Neural cell (in vitro differentiated cells): ENCODE measurements around the gene TBCK. TPM values are rescaled to one million over a fixed set of nuclear protein-coding genes. Genes with fewer than 3 reads are reported as not detected.

ENCODE experiments used
- H2AFZ ChIP-seq: fragments of 200-600, 300-800 bp; sonication (generic), shearing (Covaris generic); 2 replicates; pipeline ENCODE4 v1.6.0; 2014; ENCODE audit warnings: low read depth, mild to moderate bottlenecking, antibody characterized with exemption, low read length, moderate library complexity
- H3F3A ChIP-seq: fragments of 200-600 bp; shearing (Covaris generic); 2 replicates; pipeline ENCODE4 v1.6.1; 2016; ENCODE audit warnings: mild to moderate bottlenecking, moderate library complexity, mixed read lengths, antibody characterized with exemption, low read length; ENCODE audit not compliant: insufficient read depth, poor library complexity, severe bottlenecking
- H3K27ac ChIP-seq: fragments of 200-600, 300-800 bp; sonication (generic), shearing (Covaris generic); 2 replicates; pipeline ENCODE4 v1.5.1; 2014; ENCODE audit warnings: mild to moderate bottlenecking, low read length, moderate library complexity
- H3K27me3 ChIP-seq: fragments of 300-800, 200-600 bp; sonication (generic), shearing (Covaris generic); 2 replicates; pipeline ENCODE4 v1.6.0; 2014; ENCODE audit warnings: mild to moderate bottlenecking, low read depth, low read length, moderate library complexity; ENCODE audit not compliant: insufficient read depth
- H3K36me3 ChIP-seq: fragments of 300-800, 200-600 bp; sonication (generic), shearing (Covaris generic); 2 replicates; pipeline ENCODE4 v1.5.1; 2014; ENCODE audit warnings: mild to moderate bottlenecking, antibody characterized with exemption, low read length, moderate library complexity; ENCODE audit not compliant: insufficient read depth
- H3K4me2 ChIP-seq: fragments of 300-800, 200-600 bp; sonication (generic), shearing (Covaris generic); 2 replicates; pipeline ENCODE4 v1.6.0; 2014; ENCODE audit warnings: mild to moderate bottlenecking, low read length
- H3K4me3 ChIP-seq: fragments of 300-800, 200-600 bp; sonication (generic), shearing (Covaris generic); 2 replicates; pipeline ENCODE4 v1.5.1; 2014; ENCODE audit warnings: mild to moderate bottlenecking, low read length, moderate library complexity
- H3K79me2 ChIP-seq: fragments of 200-600 bp; shearing (Covaris generic); replicated peaks from 2 replicates; pipeline ENCODE4 v1.6.0; 2014; ENCODE audit warnings: mild to moderate bottlenecking, low read length, moderate library complexity; ENCODE audit not compliant: insufficient read depth
- H3K9ac ChIP-seq: fragments of 300-800, 200-600 bp; sonication (generic), shearing (Covaris generic); 2 replicates; pipeline ENCODE4 v1.6.1; 2016; ENCODE audit warnings: mild to moderate bottlenecking, low read length, mixed read lengths
- H3K9me2 ChIP-seq: fragments of 200-600 bp; shearing (Covaris generic); 2 replicates; pipeline ENCODE4 v1.6.1; 2016; ENCODE audit warnings: mild to moderate bottlenecking, low read length, mixed read lengths; ENCODE audit not compliant: insufficient read depth
- H3K9me3 ChIP-seq: fragments of 200-600, 300-800 bp; sonication (generic), shearing (Covaris generic); 2 replicates; pipeline ENCODE4 v1.6.1; 2016; ENCODE audit warnings: mild to moderate bottlenecking, mixed run types, low read length, moderate library complexity, mixed read lengths
- H4K20me1 ChIP-seq: fragments of 200-600 bp; shearing (Covaris generic); 2 replicates; pipeline ENCODE4 v1.6.1; 2016; ENCODE audit warnings: mild to moderate bottlenecking, mixed run types; ENCODE audit not compliant: insufficient read depth
- EP300 ChIP-seq: fragments of 450-650 bp; conservative IDR thresholded peaks from 2 replicates; pipeline ENCODE4 v1.6.1; 2014; ENCODE audit warnings: antibody characterized with exemption, mild to moderate bottlenecking, moderate library complexity; ENCODE audit not compliant: poor library complexity, severe bottlenecking
- EZH2 ChIP-seq: fragments of 200-600, 300-800 bp; shearing (Covaris generic), sonication (generic); IDR thresholded peaks from 2 replicates; pipeline ENCODE4 v1.6.1; 2014; ENCODE audit warnings: antibody characterized with exemption, low read length, borderline replicate concordance, mild to moderate bottlenecking; ENCODE audit not compliant: insufficient read depth, poor library complexity, severe bottlenecking
- MXI1 ChIP-seq: fragments of 450-650 bp; conservative IDR thresholded peaks from 2 replicates; pipeline ENCODE4 v1.6.1; 2014; ENCODE audit warnings: antibody characterized with exemption, mild to moderate bottlenecking; ENCODE audit not compliant: poor library complexity, severe bottlenecking
- POLR2AphosphoS5 ChIP-seq: IDR thresholded peaks from 2 replicates; pipeline ENCODE4 v1.6.1; 2012
- RAD21 ChIP-seq: fragments of 450-650 bp; conservative IDR thresholded peaks from 2 replicates; pipeline ENCODE4 v1.6.1; 2014; ENCODE audit warnings: antibody characterized with exemption, mild to moderate bottlenecking, moderate library complexity
- SMC3 ChIP-seq: fragments of 450-650 bp; conservative IDR thresholded peaks from 2 replicates; pipeline ENCODE4 v1.6.1; 2014; ENCODE audit warnings: antibody characterized with exemption, mild to moderate bottlenecking, moderate library complexity; ENCODE audit not compliant: poor library complexity
- TAF1 ChIP-seq: IDR thresholded peaks from 2 replicates; pipeline ENCODE4 v1.6.1; 2012; ENCODE audit warnings: low read depth
- polyA plus RNA-seq: library from polyadenylated mRNA; depleted of rRNA; stranded (reverse); fragments of >200 nt; gene quantifications from 2 replicates; pipeline ENCODE4 v1.2.3, GENCODE V29; 2014
- TF ChIP-seq, protein P1 (sequence below): fragments of 450-650 bp; IDR thresholded peaks from 2 replicates; pipeline ENCODE4 v1.5.1; 2014; ENCODE audit warnings: antibody characterized with exemption, mild to moderate bottlenecking, moderate library complexity; ENCODE audit not compliant: poor library complexity, severe bottlenecking
- TF ChIP-seq, protein P2 (sequence below): IDR thresholded peaks from 2 replicates; pipeline ENCODE4 v1.6.1; 2012; ENCODE audit warnings: borderline replicate concordance

The TBCK gene
- polyA plus RNA-seq, 1 donor from 2014 or later, result 55.0 TPM

DNA sequence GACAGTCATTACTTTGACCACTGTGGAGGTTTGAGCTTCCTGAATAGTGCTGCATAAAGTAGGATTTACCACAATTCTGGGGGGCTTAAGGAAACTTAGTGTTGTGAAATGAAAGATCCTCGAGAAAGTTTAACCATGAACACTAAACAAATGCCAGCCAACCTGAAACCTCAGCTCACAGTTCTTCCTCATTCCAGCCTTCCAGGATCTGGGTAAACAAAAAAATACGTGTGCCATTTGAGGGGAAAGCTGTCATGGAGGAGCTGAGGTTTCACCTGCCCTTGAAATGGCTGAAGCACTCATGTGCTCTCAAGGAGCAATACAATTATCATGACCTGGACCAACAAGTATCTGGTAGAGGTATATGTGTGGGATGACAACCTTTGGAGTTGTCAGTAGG lies 278.0 kb downstream of the TBCK start:
- Histone ChIP-seq H3K4me2 (no peak overlapping the region), H3K4me3 (no peak overlapping the region), H4K20me1 (no peaks in the 10 kb centered on the region), H3K9ac (no peak overlapping the region), H3K27ac (no peak overlapping the region), H3K36me3 (no peaks in the 10 kb centered on the region), H3K9me2 (no peaks in the 10 kb centered on the region), H2AFZ (no peak overlapping the region), H3F3A (no peaks in the 10 kb centered on the region), H3K9me3 (no peaks in the 10 kb centered on the region), H3K27me3 (no peaks in the 10 kb centered on the region), H3K79me2 (no peaks in the 10 kb centered on the region)
- no peak for TF ChIP-seq SMC3
- TF ChIP-seq, protein P1, sequence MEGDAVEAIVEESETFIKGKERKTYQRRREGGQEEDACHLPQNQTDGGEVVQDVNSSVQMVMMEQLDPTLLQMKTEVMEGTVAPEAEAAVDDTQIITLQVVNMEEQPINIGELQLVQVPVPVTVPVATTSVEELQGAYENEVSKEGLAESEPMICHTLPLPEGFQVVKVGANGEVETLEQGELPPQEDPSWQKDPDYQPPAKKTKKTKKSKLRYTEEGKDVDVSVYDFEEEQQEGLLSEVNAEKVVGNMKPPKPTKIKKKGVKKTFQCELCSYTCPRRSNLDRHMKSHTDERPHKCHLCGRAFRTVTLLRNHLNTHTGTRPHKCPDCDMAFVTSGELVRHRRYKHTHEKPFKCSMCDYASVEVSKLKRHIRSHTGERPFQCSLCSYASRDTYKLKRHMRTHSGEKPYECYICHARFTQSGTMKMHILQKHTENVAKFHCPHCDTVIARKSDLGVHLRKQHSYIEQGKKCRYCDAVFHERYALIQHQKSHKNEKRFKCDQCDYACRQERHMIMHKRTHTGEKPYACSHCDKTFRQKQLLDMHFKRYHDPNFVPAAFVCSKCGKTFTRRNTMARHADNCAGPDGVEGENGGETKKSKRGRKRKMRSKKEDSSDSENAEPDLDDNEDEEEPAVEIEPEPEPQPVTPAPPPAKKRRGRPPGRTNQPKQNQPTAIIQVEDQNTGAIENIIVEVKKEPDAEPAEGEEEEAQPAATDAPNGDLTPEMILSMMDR, result no peak
- no peak for TF ChIP-seq RAD21
- TF ChIP-seq EZH2, result no peak
- no peak for TF ChIP-seq EP300
- no peak for TF ChIP-seq POLR2AphosphoS5
- no peak for TF ChIP-seq MXI1
- TF ChIP-seq, protein P2, sequence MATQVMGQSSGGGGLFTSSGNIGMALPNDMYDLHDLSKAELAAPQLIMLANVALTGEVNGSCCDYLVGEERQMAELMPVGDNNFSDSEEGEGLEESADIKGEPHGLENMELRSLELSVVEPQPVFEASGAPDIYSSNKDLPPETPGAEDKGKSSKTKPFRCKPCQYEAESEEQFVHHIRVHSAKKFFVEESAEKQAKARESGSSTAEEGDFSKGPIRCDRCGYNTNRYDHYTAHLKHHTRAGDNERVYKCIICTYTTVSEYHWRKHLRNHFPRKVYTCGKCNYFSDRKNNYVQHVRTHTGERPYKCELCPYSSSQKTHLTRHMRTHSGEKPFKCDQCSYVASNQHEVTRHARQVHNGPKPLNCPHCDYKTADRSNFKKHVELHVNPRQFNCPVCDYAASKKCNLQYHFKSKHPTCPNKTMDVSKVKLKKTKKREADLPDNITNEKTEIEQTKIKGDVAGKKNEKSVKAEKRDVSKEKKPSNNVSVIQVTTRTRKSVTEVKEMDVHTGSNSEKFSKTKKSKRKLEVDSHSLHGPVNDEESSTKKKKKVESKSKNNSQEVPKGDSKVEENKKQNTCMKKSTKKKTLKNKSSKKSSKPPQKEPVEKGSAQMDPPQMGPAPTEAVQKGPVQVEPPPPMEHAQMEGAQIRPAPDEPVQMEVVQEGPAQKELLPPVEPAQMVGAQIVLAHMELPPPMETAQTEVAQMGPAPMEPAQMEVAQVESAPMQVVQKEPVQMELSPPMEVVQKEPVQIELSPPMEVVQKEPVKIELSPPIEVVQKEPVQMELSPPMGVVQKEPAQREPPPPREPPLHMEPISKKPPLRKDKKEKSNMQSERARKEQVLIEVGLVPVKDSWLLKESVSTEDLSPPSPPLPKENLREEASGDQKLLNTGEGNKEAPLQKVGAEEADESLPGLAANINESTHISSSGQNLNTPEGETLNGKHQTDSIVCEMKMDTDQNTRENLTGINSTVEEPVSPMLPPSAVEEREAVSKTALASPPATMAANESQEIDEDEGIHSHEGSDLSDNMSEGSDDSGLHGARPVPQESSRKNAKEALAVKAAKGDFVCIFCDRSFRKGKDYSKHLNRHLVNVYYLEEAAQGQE, result no peak

DNA sequence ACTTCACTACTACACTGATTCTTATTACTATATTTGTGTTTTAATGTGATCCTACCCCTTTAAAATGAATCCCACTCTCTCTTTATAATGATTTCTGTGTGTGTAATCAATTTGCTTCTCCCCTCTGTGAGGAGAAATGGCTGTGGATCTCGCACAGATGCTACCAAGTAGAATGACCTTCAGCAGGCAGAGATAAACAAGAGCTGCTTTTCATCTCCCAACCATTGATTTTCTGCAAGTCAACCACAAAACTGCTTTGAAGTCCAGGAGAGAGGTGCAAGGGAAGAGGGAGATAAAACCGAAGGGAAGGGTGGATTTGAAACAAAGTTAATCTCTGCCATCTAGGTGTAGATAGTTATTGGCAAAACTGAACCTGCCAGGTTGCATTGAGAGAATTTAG lies 279.2 kb downstream of the TBCK start:
- Histone ChIP-seq H3K4me3 (no peak overlapping the region), H3K27ac (no peak overlapping the region), H3F3A (no peaks in the 10 kb centered on the region), H3K9me3 (no peaks in the 10 kb centered on the region), H4K20me1 (no peaks in the 10 kb centered on the region), H3K27me3 (no peaks in the 10 kb centered on the region), H3K36me3 (no peaks in the 10 kb centered on the region), H3K9me2 (no peaks in the 10 kb centered on the region), H3K4me2 (no peak overlapping the region), H2AFZ (no peak overlapping the region), H3K9ac (no peak overlapping the region), H3K79me2 (no peaks in the 10 kb centered on the region)
- TF ChIP-seq RAD21 (no peak), MXI1 (no peak), TAF1 (no peak)

DNA sequence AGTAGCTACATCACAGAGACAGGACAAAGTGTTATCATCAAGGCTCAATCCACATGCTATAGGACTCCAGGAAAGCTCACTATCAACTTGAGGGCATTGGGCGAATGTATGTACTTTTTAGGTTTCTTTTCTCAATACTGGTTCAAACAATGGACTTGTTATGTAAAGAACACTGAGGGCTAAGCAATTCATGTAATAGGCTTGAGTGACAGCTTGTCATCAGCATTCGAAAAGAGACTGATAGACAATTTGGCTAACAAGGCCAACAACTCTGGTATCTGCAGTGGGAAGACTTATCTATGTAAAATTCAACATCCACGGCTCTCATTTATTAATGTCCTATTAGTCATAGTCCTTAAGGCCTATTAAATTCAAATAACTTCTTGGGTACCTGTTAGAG lies 279.7 kb downstream of the TBCK start:
- Histone ChIP-seq H3K4me2 (no peak overlapping the region), H3K36me3 (no peaks in the 10 kb centered on the region), H3K27me3 (no peaks in the 10 kb centered on the region), H4K20me1 (no peaks in the 10 kb centered on the region), H3F3A (no peaks in the 10 kb centered on the region), H3K9me2 (no peaks in the 10 kb centered on the region), H3K79me2 (no peaks in the 10 kb centered on the region), H3K4me3 (no peak overlapping the region), H3K9ac (no peak overlapping the region), H3K9me3 (no peaks in the 10 kb centered on the region), H2AFZ (no peak overlapping the region), H3K27ac (no peak overlapping the region)
- no peak for TF ChIP-seq TAF1
- TF ChIP-seq EZH2, result no peak
- TF ChIP-seq MXI1, result no peak
- TF ChIP-seq POLR2AphosphoS5, result no peak
- TF ChIP-seq, protein P1, result no peak
- no peak for TF ChIP-seq SMC3
- TF ChIP-seq, protein P2, result no peak
- no peak for TF ChIP-seq EP300
- TF ChIP-seq RAD21, result no peak
